Fibroblast of pulmonary artery (primary cell): ENCODE results near the gene NBEA.
A peak's percentile ranks its signal among the peaks of the same experiment; 100 is the strongest.

Experiments used
- DNase-seq: peaks from one replicate; pipeline ENCODE4 v3.0.0-alpha.2; 2010; ENCODE audit warnings: low read depth
- H3K4me3 ChIP-seq: replicated peaks from 2 replicates; pipeline ENCODE4 v1.5.1; 2011; ENCODE audit warnings: low read depth, mild to moderate bottlenecking, control low read depth, low read length, moderate library complexity
- TF ChIP-seq, protein P1 (sequence below): IDR thresholded peaks from 2 replicates; pipeline ENCODE4 v1.5.1; 2011; ENCODE audit warnings: mild to moderate bottlenecking, control low read depth, low read length, inconsistent platforms; ENCODE audit errors: missing control alignments

The NBEA gene

DNA sequence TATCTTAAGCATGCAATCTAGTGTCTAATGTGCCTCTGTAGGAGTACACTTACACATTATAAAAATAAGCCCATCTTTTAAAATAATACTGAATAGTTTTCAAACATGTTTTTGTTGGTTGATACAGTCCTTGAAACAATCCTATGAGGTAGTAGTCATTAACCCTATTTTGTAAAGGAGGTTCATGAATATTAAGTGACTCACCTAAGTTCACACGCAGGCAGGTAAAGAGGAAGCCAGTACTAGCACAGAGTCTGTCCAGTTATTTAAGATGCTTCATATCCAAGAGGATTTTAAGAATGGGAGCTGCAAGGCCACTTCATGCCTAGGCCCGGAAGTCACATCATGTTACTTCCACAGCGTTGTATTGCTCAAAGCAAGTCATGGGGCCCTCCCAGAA is 655.4 kb downstream of the NBEA start:
- no peak for DNase-seq
- TF ChIP-seq, protein P1, sequence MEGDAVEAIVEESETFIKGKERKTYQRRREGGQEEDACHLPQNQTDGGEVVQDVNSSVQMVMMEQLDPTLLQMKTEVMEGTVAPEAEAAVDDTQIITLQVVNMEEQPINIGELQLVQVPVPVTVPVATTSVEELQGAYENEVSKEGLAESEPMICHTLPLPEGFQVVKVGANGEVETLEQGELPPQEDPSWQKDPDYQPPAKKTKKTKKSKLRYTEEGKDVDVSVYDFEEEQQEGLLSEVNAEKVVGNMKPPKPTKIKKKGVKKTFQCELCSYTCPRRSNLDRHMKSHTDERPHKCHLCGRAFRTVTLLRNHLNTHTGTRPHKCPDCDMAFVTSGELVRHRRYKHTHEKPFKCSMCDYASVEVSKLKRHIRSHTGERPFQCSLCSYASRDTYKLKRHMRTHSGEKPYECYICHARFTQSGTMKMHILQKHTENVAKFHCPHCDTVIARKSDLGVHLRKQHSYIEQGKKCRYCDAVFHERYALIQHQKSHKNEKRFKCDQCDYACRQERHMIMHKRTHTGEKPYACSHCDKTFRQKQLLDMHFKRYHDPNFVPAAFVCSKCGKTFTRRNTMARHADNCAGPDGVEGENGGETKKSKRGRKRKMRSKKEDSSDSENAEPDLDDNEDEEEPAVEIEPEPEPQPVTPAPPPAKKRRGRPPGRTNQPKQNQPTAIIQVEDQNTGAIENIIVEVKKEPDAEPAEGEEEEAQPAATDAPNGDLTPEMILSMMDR, result no peak
- no peak overlapping the region for H3K4me3 ChIP-seq

DNA sequence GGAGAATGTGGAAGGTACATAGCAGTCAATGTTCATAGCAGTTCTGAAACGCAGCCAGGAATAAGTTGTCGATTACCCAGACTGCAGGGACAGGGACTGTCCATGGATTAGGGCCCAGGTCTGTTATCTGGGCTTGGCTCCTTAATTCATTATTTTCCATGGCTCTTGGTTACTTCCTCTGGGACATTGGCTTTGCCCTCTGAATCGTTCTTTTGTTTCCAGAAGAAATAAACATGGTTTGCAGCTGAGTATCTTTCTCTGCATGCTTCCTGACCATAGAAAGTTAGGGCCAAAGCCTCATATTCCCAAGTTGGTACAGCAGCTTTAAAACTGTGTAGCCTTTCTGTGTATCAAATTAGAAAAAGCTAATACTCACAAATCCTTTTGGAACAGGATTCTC is 656.2 kb downstream of the NBEA start:
- TF ChIP-seq, protein P1, result no peak
- no peak for DNase-seq
- H3K4me3 ChIP-seq, result no peak overlapping the region

DNA sequence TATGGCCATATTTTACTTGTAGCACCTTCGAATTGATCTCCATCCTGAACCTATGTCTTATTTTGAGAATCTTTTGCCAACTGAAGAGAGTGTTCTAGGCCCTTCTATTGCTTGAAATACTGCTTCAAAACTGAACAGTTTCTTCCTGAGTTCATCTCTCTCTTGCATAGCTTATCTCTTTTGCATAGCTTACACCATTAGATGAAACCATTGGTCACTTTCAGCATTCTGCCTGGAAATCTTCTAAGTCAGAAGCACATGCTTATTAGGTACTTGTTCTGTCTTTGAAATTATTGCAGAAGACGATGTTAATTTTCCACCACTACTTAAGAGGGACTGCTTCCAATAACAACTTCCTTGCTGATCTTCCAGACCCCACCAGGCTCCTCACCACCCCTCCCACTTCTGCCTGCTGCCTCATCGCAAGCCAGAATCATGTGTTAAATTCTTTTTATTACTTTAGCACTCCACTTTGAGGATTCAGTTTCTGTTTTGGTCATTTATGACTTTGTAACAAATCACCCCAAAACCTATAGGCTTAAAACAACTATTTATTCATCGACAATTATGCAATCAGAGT is 656.8 kb downstream of the NBEA start:
- H3K4me3 ChIP-seq, result no peak overlapping the region
- TF ChIP-seq, protein P1, result no peak
- DNase-seq, result no peak

DNA sequence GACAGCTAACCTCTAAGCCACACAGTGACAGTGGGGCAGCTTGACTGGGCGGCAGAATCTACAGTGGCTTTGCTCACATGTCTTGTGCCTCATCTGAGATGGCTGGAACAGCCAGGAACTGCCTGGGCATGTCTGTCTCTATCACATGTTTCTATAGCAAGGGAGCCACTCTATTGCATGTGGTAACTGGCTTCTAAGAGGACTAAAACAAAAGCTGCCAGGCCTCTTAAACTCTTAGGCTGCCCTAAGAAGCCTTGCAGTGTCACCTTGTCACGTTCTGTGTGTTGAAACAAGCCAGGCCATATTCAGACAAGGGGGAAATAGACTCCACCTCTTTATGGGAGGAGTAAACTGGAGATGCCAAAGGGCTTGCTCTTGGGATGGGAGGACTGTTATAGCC is 657.3 kb downstream of the NBEA start:
- DNase-seq, result no peak
- no peak overlapping the region for H3K4me3 ChIP-seq
- TF ChIP-seq, protein P1, result no peak

DNA sequence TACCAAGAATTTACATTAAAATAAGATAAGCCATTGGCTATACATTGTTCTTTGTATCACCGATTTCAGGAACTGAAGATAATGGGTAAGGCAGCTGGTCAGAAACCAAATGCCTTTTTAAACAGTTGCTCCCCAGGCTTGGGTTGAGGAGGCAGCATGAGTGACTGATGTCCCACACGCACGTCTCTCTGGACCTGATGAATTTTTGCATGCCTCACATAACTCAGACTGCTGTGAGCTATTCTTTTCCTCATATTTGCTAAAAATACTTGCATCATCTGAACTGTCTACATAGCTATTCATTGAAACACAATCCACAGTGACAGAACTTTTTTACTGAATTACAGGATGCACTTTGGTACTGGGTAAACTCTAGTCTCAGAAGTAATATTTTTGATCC is 658.1 kb downstream of the NBEA start:
- TF ChIP-seq, protein P1, result no peak
- peak; percentile 13 for DNase-seq
- no peak overlapping the region for H3K4me3 ChIP-seq

DNA sequence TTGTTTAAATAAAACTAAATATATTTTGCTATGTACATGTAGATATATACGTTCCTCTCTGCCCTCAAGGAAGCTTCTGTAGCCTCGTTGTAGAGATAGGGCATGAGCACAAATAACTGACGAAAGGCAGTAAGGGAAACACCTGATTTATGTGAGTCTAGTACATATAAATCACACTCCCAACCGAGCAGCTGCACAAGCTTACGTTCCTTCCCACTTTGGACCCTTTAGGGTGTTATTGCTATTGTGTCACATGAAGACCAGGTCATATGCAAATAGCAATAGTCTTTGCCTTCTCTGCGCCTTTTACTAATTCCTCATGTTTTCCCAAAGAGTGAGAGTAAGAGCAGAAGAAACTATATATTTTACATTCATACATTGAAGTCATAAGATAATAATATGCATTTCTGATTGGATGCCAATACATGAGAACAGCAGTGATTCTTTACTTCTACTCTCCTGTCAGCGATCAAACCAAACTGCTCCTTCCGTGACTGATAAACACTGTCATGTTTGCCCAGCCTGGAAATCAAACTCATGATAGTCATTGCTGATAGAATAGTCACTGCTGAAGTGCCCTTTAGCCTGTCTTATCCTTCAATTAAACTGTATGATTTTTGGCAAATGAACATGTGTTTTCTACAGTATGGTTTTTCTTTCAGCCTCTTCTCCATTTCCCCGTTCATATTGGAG is 661.7 kb downstream of the NBEA start:
- TF ChIP-seq, protein P1, result no peak
- H3K4me3 ChIP-seq, result no peak overlapping the region
- DNase-seq, result no peak

DNA sequence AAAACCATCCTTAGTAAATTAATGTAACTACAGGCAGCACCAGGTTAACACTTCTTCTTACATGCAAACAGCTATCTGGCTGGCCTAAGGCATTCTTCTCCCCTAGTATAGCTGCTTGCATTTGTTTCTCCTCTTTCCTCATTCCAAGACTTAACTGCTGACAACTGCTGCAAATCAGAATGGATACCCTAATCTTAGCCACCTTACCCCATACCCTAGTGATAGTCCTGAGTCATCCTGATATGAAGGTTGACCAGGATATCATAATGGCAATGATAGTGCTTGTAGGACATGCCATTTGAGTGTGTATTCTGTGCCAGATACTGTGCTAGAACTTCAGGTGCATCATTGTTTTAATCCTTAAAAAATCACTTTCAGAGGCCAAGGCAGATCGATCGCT is 672.6 kb downstream of the NBEA start:
- no peak overlapping the region for H3K4me3 ChIP-seq
- no peak for DNase-seq
- TF ChIP-seq, protein P1, result no peak
